OCI-M1 (cell line): ENCODE results near the gene ZNF594.
"Not testable (repeated sequence)": the region's sequence is repeated elsewhere in the genome, so short reads cannot be mapped to it uniquely, and the experiment has no call there.

ENCODE experiments used
- DNase-seq: peaks from one replicate; lab custom pipeline; 2025; lab: John Stamatoyannopoulos, UW

Gene ZNF594

DNA sequence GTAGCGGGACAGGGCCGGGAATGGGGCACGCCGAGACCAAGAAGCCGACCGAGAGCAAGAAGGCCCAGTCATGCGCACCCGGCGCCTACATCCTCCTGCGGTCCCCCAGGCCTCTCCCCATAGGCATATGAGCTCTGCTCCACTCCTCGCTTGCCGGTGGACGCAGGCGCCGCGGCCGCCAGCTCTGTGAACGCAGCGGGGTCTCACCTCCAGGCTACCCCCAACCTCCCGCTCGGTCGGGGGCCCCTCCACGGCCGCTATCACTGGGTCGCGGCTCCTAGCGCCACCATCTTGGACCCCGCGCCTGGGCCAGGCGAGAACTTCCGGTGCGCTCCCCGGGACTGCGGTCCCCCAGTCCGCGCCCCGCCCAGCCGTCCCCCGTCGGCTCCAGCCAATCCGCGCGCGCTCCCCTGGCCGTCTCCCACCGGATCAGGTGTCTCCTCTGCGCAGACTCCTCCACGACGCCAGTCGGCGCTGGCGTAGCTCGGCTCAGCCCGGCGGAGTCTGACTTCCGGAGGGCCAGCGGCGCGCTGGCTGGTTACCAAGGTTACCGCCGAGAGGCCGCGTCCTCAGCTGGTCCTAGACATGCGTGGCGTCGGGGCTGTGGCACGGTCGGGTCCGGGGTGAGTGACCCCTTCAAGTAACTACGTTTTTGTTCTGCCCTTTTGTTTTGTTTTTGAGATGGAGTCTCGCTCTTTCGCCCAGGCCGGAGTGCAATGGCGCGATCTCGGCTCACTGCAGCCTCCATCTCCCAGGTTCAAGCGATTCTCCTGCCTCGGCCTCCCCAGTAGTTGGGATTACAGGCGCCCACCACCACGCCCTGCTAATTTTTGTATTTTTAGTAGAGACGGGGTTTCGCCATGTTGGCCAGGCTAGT is at the start of gene ZNF594:
ZNF594 (minus strand) TSS at position 328 of the 877 bp plus-strand sequence. CDS start 7,612 bp downstream, outside the sequence.
- DNase-seq, result peak; percentile 99

DNA sequence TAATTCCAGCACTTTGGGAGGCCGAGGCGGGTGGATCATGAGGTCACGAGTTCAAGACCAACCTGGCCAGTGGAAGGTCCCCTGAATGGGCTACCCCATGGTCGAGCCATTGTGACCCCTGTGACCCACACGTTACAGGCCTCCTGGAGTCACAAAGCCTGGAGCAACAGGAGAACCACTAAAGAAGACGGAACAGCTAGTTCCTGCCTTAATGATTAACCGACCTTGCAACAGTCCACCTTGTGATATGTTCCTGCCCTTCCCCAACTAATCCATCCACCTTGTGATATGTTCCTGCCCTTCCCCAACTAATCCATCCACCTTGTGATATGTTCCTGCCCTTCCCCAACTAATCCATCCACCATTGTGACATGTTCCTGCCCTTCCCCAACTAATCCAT is 48.1 kb upstream of the ZNF594 start:
- DNase-seq, result not testable (repeated sequence)

DNA sequence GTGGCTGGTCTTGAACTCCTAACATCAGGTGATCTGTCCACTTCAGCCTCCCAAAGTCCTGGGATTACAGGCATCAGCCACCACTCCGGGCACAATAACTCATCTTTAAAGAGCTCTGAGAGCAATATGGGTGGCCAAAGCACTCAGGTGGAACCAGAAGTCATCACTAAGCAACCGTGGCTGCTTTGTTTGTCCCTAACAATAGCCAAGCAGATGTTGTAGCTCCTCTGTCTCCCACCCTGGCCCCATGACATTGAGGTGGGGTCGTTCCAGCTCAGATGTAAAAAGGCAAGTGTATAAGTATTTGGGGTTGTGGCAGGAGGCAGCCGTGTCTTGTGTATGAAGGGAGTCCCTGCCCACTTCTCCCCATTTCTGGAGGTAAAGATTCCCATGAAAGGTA is 46.7 kb upstream of the ZNF594 start:
- no peak for DNase-seq

DNA sequence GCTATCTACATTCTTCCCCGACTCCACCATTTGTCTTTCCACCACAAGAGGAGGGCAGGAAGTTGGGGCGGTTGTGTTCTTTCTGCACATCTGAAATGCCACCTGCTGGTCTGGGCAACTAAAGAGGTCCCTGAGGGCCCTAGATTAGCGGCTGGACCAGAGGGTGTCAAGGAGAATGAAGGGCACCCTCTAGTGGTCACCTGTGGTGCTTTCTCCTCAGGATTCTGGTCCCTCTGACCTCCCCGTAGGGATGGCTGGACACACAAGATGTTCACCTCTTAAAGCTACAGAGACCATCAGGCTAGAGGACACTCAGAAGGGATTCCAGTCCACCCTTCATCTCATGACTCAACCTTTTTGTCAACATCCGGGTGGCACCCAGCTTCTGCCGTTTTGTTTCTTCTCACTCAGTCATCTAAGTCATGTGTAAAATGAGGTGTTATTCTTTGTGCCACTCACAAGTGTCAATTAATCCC is 45.9 kb upstream of the ZNF594 start:
- DNase-seq, result peak; percentile 89

DNA sequence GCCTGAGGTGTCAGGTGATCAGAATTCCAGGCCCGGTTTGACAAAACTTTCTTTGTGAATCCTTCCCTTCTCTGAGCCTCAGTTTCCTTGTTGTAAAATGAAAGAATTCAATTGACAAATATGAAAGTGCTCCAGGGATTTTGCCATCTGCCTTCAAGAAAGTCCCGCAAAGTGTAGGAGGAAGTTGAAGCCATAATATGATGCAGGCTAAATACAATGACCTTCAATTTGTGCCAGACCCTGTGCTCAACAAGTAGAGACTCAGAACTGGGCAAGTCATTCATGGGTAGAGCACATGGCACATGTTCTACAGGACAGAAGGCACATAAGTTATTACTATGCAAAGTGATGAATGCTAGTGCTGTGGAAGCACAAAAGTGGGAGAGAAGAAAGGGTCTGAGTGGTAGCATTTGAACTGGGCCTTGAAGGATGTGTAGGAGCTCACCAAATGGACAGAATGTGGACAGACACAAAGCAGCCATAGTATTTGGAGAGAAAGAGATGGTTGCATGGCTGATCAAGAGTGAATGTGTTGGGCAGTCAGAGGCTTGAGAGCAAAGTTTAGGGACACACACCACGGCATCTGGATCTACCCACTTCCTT is 45.4 kb upstream of the ZNF594 start:
- DNase-seq, result no peak

- DNase-seq, result peak; percentile 65
Measured at GRCh38 chr17:5234645-5235576, 43.2 kb upstream of the ZNF594 start, which contains the start of gene SCIMP. Gene SCIMP (minus strand): TSS chr17:5234860. CDS start chr17:5234755, 105 bp downstream.

DNA sequence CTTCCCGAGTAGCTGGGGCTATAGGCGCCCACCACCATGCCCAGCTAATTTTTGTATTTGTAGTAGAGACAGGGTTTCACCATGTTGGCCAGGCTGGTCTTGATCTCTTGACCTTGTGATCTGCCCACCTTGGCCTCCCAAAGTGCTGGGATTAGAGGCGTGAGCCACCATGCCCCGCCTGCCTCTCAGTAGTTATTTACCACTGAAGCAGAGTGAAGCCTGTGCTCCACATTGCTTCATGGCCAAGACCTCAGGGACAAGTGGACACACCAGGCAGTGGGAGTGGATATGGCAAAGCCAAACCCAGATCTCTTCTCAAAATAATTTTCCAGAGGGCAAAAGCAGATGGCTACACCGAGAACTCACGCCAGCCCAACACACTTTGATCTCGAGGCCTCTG is 41.8 kb upstream of the ZNF594 start:
- DNase-seq, result not testable (repeated sequence)

DNA sequence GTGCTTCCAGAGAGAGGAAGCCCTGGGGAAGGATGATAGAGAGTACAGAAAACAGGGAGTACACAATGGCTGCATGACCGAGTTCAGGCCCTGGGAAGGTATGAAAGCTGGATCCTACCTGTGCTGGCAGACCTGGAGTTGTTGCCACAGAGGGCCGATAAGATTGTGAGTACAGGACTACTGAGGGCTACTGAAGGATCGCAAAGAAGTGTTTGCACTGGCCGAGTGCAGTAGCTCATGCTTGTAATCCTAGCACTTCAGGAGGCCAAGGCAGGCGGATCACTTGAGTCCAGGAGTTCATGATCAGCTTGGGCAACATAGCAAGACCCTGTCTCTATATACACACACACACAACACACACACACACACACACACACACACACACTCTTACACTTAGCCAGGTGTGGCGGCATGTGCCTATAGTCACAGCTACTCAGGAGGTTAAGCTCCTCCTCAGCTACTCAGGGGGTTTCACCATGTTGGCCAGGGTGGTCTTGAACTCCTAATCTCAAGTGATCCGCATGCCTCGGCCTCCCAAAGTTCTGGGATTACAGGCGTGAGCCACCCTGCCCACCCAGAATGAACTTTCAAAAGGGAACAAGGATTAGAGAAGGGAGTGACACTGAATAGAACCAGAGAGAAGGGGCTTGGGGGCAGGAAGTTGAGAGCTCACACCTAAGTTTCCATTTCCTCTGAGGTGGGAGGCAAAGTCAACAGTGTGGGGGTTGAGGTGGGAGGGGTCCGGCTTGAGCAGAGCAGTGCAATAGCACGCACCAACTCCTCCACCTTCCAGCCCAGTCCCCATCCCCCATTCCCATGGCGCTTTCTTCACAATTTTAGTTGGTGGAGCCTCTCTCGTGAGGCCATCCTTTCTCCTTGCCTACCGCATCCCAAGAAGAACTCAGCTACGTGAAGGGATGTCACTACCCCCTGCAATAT is 35.5 kb upstream of the ZNF594 start:
- DNase-seq, result no peak

GRCh38 chr17:5225668-5226457 is 34.2 kb upstream of the ZNF594 start:
- peak; percentile 79 for DNase-seq

- DNase-seq, result not testable (repeated sequence)
Measured at GRCh38 chr17:5221912-5222311, 30.2 kb upstream of the ZNF594 start.

- no peak for DNase-seq
Measured at GRCh38 chr17:5220074-5220473, 28.4 kb upstream of the ZNF594 start.

DNA sequence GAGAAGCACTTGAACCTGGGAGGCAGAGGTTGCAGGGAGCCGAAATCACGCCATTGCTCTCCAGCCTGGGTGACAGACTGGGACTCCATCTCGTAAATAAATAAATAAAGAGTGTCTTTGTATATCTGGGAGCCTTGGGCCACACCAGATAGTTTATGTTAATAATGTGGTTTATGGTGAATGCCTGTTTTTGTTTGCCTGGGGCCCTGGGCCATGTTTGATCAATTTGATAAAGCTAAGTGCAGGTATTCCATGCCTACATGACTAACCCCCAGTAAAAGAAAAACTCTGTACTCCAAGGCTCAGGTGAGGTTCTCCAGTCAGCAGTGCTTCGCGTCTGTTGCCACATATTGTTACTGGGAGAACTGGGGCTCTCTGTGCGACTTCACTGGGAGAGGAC is 27.9 kb upstream of the ZNF594 start:
- DNase-seq, result no peak

- not testable (repeated sequence) for DNase-seq
Measured at GRCh38 chr17:5217562-5217961, 25.9 kb upstream of the ZNF594 start.

- DNase-seq, result no peak
Measured at GRCh38 chr17:5211458-5211857, 19.8 kb upstream of the ZNF594 start.

DNA sequence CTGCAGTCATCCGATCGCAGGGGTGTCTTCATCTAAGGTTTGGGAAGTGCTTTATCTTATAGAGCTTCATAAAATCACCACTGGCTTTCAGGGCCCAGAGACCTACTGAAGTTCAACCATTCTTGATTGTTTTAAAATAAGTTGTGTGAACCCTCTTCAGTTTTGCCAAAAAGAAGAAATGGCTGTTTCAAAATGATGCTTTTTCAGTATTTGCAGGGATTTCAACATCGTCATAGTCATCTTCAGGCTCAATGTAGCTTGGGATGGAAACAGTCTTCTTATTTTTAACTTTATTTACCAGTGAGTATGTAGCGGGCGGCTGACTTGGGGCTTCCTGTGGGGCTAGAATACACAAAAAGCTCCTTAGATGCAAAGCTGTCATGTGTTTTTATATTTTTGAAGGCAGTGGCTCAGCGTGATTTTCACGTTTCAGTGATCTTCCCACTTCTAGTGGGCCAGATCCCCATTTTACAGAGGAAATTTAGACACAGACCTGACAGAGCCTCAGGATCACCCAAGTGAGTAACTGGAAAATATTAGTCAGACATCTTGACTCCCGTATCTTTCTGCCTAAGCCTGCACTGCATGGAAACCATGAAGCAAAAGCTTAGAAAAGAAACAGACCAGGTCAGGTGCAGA is 19.1 kb upstream of the ZNF594 start:
- no peak for DNase-seq

GRCh38 chr17:5210091-5210490 is 18.4 kb upstream of the ZNF594 start:
- DNase-seq, result no peak

- DNase-seq, result no peak
Measured at GRCh38 chr17:5209396-5209795, 17.7 kb upstream of the ZNF594 start.

- DNase-seq, result no peak
Measured at GRCh38 chr17:5203908-5204294, 12.2 kb upstream of the ZNF594 start.

GRCh38 chr17:5203178-5203907 is 11.7 kb upstream of the ZNF594 start:
- DNase-seq, result no peak
